HepG2 (cell line): ENCODE results near the gene NFYB. TPM values are rescaled to one million over a fixed set of nuclear protein-coding genes. Genes with fewer than 3 reads are reported as not detected.

Source experiments
- AKNA ChIP-seq: sonication (generic); formaldehyde crosslinking; IDR thresholded peaks from 2 replicates; pipeline ENCODE4 v1.4.0; 2020; ENCODE audit warnings: missing genetic modification reagents, borderline replicate concordance
- ATF2 ChIP-seq: sonication (generic); formaldehyde crosslinking; IDR thresholded peaks from 2 replicates; pipeline ENCODE4 v1.4.0; 2020; ENCODE audit warnings: missing genetic modification reagents
- CBFB ChIP-seq: sonication (generic); formaldehyde crosslinking; IDR thresholded peaks from 2 replicates; pipeline ENCODE4 v1.4.0; 2020; ENCODE audit warnings: missing genetic modification reagents
- CC2D1A ChIP-seq: sonication (generic); formaldehyde crosslinking; IDR thresholded peaks from 2 replicates; pipeline ENCODE4 v1.8.1; 2023; ENCODE audit warnings: mild to moderate bottlenecking, missing genetic modification reagents
- ELF4 ChIP-seq: sonication (generic); formaldehyde crosslinking; IDR thresholded peaks from 2 replicates; pipeline ENCODE4 v1.5.0; 2020; ENCODE audit warnings: missing genetic modification reagents, mild to moderate bottlenecking, moderate library complexity, borderline replicate concordance
- MAFF ChIP-seq: IDR thresholded peaks from 2 replicates; pipeline ENCODE4 v1.6.1; 2011; ENCODE audit warnings: low read depth, low read length, improper control_type of control experiment
- SALL2 ChIP-seq: sonication (generic); formaldehyde crosslinking; IDR thresholded peaks from 2 replicates; pipeline ENCODE4 v1.8.1; 2023; ENCODE audit warnings: mild to moderate bottlenecking, missing genetic modification reagents, inconsistent platforms
- ZBTB7A ChIP-seq: sonication (generic); formaldehyde crosslinking; IDR thresholded peaks from 2 replicates; pipeline ENCODE4 v1.8.0; 2022; ENCODE audit warnings: mild to moderate bottlenecking, missing genetic modification reagents
- ZNF142 ChIP-seq: sonication (generic); formaldehyde crosslinking; IDR thresholded peaks from 2 replicates; pipeline ENCODE4 v1.4.0; 2020; ENCODE audit warnings: missing genetic modification reagents
- ZNF18 ChIP-seq: sonication (generic); formaldehyde crosslinking; IDR thresholded peaks from 2 replicates; pipeline ENCODE4 v1.8.0; 2022; ENCODE audit warnings: mild to moderate bottlenecking, missing genetic modification reagents; ENCODE audit not compliant: insufficient replicate concordance
- ZNF264 ChIP-seq: sonication (generic); formaldehyde crosslinking; IDR thresholded peaks from 2 replicates; pipeline ENCODE4 v1.4.0; 2020; ENCODE audit warnings: missing genetic modification reagents
- ZNF580 ChIP-seq: IDR thresholded peaks from 2 replicates; pipeline ENCODE4 v1.6.1; 2016; ENCODE audit warnings: low read depth, borderline replicate concordance
- polyA plus RNA-seq, 8 experiments: library from polyadenylated mRNA; depleted of rRNA in 3 of 8; stranded (reverse) in 7 of 8; unstranded in 1 of 8; fragments of >200 nt; fragmentation: Illumina TruSeq in 4 of 8; extraction: Trizol in 4 of 8; gene quantifications; 2 replicates each; pipeline versions ENCODE4 v1.2.1 to v1.2.3, GENCODE V29; 2011 to 2016; ENCODE audit warnings: low read depth in 4 of 8, missing spikeins in 1 of 8, mixed read lengths in 1 of 8; ENCODE audit not compliant: insufficient read depth in 1 of 8
- total RNA-seq, 5 experiments: library from RNA; depleted of rRNA; stranded (reverse); fragments of >200 nt; fragmentation: Illumina TruSeq; extraction: Trizol; gene quantifications; 2 replicates each; pipeline ENCODE4 v1.2.3, GENCODE V29; 2016; ENCODE audit warnings: low read depth in 1 of 5

Gene NFYB
- total and polyA plus RNA-seq, 2 of the 13 experiments (the other 11 are each of a cell fraction or from before 2014, with no cell fraction given) = 18.7 to 36.6 TPM

- TF ChIP-seq AKNA (CRISPR knock-in tag) = no peak
- no peak for TF ChIP-seq MAFF
- no peak for TF ChIP-seq ZNF142 (CRISPR knock-in tag)
- TF ChIP-seq SALL2 (CRISPR knock-in tag) = peak; percentile 42
- no peak for TF ChIP-seq CC2D1A (CRISPR knock-in tag)
- peak; percentile 73; the same call in 1 of the 2 replicates for TF ChIP-seq ZNF264 (CRISPR knock-in tag)
- no peak for TF ChIP-seq ZNF18 (CRISPR knock-in tag)
- no peak for TF ChIP-seq ATF2 (CRISPR knock-in tag)
- TF ChIP-seq ZBTB7A (CRISPR knock-in tag) = no peak
- no peak; the same call in 1 of the 2 replicates for TF ChIP-seq CBFB
- TF ChIP-seq ELF4 (CRISPR knock-in tag) = no peak
- TF ChIP-seq ZNF580 (CRISPR knock-in tag) = no peak
Measured at GRCh38 chr12:104137902-104138796, at the start of gene NFYB (continued).
